ENCODE measurements around the gene THUMPD2. TPM values are rescaled to one million over a fixed set of nuclear protein-coding genes. Genes with fewer than 3 reads are reported as not detected.

Gene THUMPD2
- total RNA-seq (10 to 100 TPM in 3 of 4 donors, 1 to 10 TPM in 1; 9.0 to 15.5 (median 13.3) TPM), polyA plus RNA-seq (1 to 10 TPM; 4.2 to 7.4 (median 4.6) TPM)

- Histone ChIP-seq H3K4me3 (peak within 1 kb of the TSS; percentile 65 to 98 (median 84)), H3K27ac (peak within 1 kb of the TSS; percentile 77 to 92 (median 85)), H3K9me3 (no peaks in the 10 kb centered on the region), H3K27me3 (no peaks in the 10 kb centered on the region), H3K36me3 (no peaks in the 10 kb centered on the region), H3K4me1 (peaks cover 0 to 44% (median 22%) of the 10 kb centered on the region in 4 donors)
- TF ChIP-seq POLR2A (IDR thresholded peaks at IDR 0.05), result peak; percentile 48 to 54
- peak; percentile 67 to 91 (median 80) for TF ChIP-seq POLR2AphosphoS5 (IDR thresholded peaks at IDR 0.05)
- TF ChIP-seq EP300 (IDR thresholded peaks at IDR 0.05), result no peak
- peak; percentile 84 for DNase-seq
- intact Hi-C loops (cut with DNase I), result loop anchor here (10.0 kb wide), 1 partner anchor 344 kb away; the partner anchor contains the start of gene MAP4K3
- 0 to 1% methylated on average over 54 of the region's 54 CpGs for WGBS, 2 donors
Observed at GRCh38 chr2:39778775-39779340, at the start of gene THUMPD2. TSS of gene THUMPD2 (minus strand) at chr2:39779258. CDS start at chr2:39779239, 19 bp downstream.

- Histone ChIP-seq H3K36me3 (no peaks in the 10 kb centered on the region), H3K27me3 (no peaks in the 10 kb centered on the region), H3K4me3 (no peak overlapping the region), H3K9me3 (no peaks in the 10 kb centered on the region), H3K4me1 (peaks cover 0 to 11% (median 0%) of the 10 kb centered on the region in 4 donors), H3K27ac (no peak overlapping the region)
- 68 to 74% methylated on average over 3 of the region's 3 CpGs for WGBS, 2 donors
- TF ChIP-seq EP300 (IDR thresholded peaks at IDR 0.05), result no peak
- no peak for TF ChIP-seq CTCF (IDR thresholded peaks at IDR 0.05)
- TF ChIP-seq POLR2AphosphoS5 (IDR thresholded peaks at IDR 0.05), result no peak
- TF ChIP-seq POLR2A (IDR thresholded peaks at IDR 0.05), result no peak
- DNase-seq, result no peak
- intact Hi-C loops (cut with DNase I), result no loop called here
Observed at GRCh38 chr2:39821871-39822270, 42.8 kb upstream of the THUMPD2 start.

- no peak overlapping the region for H3K27ac ChIP-seq
- no peaks in the 10 kb centered on the region for H3K27me3 ChIP-seq
- DNase-seq, result no peak
- TF ChIP-seq POLR2A (IDR thresholded peaks at IDR 0.05) (no peak), CTCF (IDR thresholded peaks at IDR 0.05) (no peak), POLR2AphosphoS5 (IDR thresholded peaks at IDR 0.05) (no peak), EP300 (IDR thresholded peaks at IDR 0.05) (no peak)
- no peaks in the 10 kb centered on the region for H3K9me3 ChIP-seq
- H3K36me3 ChIP-seq, result no peaks in the 10 kb centered on the region
- intact Hi-C loops (cut with DNase I), result no loop called here
- peaks cover 0 to 14% (median 0%) of the 10 kb centered on the region in 4 donors for H3K4me1 ChIP-seq
- H3K4me3 ChIP-seq, result no peak overlapping the region
- 81 to 87% methylated on average over 8 of the region's 8 CpGs for WGBS, 2 donors
Observed at GRCh38 chr2:39816845-39817244, 37.8 kb upstream of the THUMPD2 start.

- DNase-seq, result no peak
- intact Hi-C loops (cut with DNase I), result no loop called here
Observed at GRCh38 chr2:39816428-39816827, 37.4 kb upstream of the THUMPD2 start.

More at GRCh38 chr2:39816428-39816827, 37.4 kb upstream of the THUMPD2 start:
- no peak for TF ChIP-seq EP300 (IDR thresholded peaks at IDR 0.05)
- no peak for TF ChIP-seq CTCF (IDR thresholded peaks at IDR 0.05)
- TF ChIP-seq POLR2A (IDR thresholded peaks at IDR 0.05), result no peak
- TF ChIP-seq POLR2AphosphoS5 (IDR thresholded peaks at IDR 0.05), result no peak
- WGBS, 2 donors, result 94 to 95% methylated on average over 3 of the region's 3 CpGs
- Histone ChIP-seq H3K4me1 (peaks cover 0 to 14% (median 0%) of the 10 kb centered on the region in 4 donors), H3K4me3 (no peak overlapping the region), H3K36me3 (no peaks in the 10 kb centered on the region), H3K27me3 (no peaks in the 10 kb centered on the region), H3K27ac (no peak overlapping the region), H3K9me3 (no peaks in the 10 kb centered on the region)

All from sigmoid colon (tissue), 7 donors.